Astrocyte (in vitro differentiated cells and primary cell): ENCODE data around the gene CD300A.

Experiments used
- CTCF ChIP-seq: IDR thresholded peaks from 2 replicates; pipeline ENCODE4 v1.5.1; 2011; ENCODE audit warnings: low read depth, mild to moderate bottlenecking, inconsistent platforms, low read length, moderate library complexity; ENCODE audit not compliant: insufficient read depth
- EZH2 ChIP-seq: IDR thresholded peaks from 2 replicates; pipeline ENCODE4 v1.6.1; 2012; ENCODE audit warnings: mild to moderate bottlenecking, low read length, inconsistent platforms; ENCODE audit not compliant: insufficient read depth

GRCh38 chr17:74461611-74462010 lies 4.8 kb upstream of the CD300A start:
- TF ChIP-seq EZH2 (no peak), CTCF (no peak)
